NOMO-1 treated with dmso at 0.1 percent for 144 hours (cell line): Measurements from ENCODE around the gene KREMEN2.
"Not testable (repeated sequence)": the region's sequence is repeated elsewhere in the genome, so short reads cannot be mapped to it uniquely, and the experiment has no call there.

Experiments
- DNase-seq: peaks from one replicate; lab custom pipeline; 2025; ENCODE audit not compliant: unreplicated experiment; lab: John Stamatoyannopoulos, UW

The KREMEN2 gene

GRCh38 chr16:2938206-2938605 lies 25.9 kb upstream of the KREMEN2 start:
- DNase-seq = no peak

- DNase-seq = no peak
These were observed 24.1 kb upstream of the KREMEN2 start for GRCh38 chr16:2939968-2940367.

- DNase-seq = no peak
These were observed 22.0 kb upstream of the KREMEN2 start for GRCh38 chr16:2942045-2942444.

- DNase-seq = not testable (repeated sequence)
These were observed 20.4 kb upstream of the KREMEN2 start for GRCh38 chr16:2943716-2944115.

- no peak for DNase-seq
These were observed 17.4 kb upstream of the KREMEN2 start for GRCh38 chr16:2946649-2947048.

- no peak for DNase-seq
These were observed 15.0 kb upstream of the KREMEN2 start for GRCh38 chr16:2948807-2949704.

- DNase-seq = no peak
These were observed 14.2 kb upstream of the KREMEN2 start for GRCh38 chr16:2949705-2950352.

GRCh38 chr16:2950353-2950724 lies 13.7 kb upstream of the KREMEN2 start:
- no peak for DNase-seq

GRCh38 chr16:2950773-2951172 lies 13.3 kb upstream of the KREMEN2 start:
- DNase-seq = no peak

GRCh38 chr16:2952679-2953078 lies 11.4 kb upstream of the KREMEN2 start:
- DNase-seq = no peak

GRCh38 chr16:2953706-2954627 lies 10.1 kb upstream of the KREMEN2 start:
- DNase-seq = no peak

- no peak for DNase-seq
These were observed 9.3 kb upstream of the KREMEN2 start for GRCh38 chr16:2954656-2955381.

GRCh38 chr16:2955438-2955778 lies 8.7 kb upstream of the KREMEN2 start:
- no peak for DNase-seq

- peak; percentile 11 for DNase-seq
These were observed 8.1 kb upstream of the KREMEN2 start for GRCh38 chr16:2955779-2956578.

GRCh38 chr16:2956579-2956956 lies 7.5 kb upstream of the KREMEN2 start:
- no peak for DNase-seq

- no peak for DNase-seq
These were observed 4.9 kb upstream of the KREMEN2 start for GRCh38 chr16:2959206-2959605.

GRCh38 chr16:2960183-2961010 lies 3.7 kb upstream of the KREMEN2 start:
- no peak for DNase-seq

- DNase-seq = no peak
These were observed 1.6 kb upstream of the KREMEN2 start for GRCh38 chr16:2962334-2963073.
